Stimulated activated CD8-positive, alpha-beta memory T cell treated with anti-CD3 and anti-CD28 coated beads, Interleukin-15, amount 100 ng/mL, for 1 hour (primary cell): ENCODE results near the gene FAM53C.
"Not testable (repeated sequence)": the region's sequence is repeated elsewhere in the genome, so short reads cannot be mapped to it uniquely, and the experiment has no call there.

Source experiments
- DNase-seq: peaks from one replicate; pipeline ENCODE4 v3.0.0-alpha.2; 2020; ENCODE audit warnings: low read depth

Gene FAM53C

DNA sequence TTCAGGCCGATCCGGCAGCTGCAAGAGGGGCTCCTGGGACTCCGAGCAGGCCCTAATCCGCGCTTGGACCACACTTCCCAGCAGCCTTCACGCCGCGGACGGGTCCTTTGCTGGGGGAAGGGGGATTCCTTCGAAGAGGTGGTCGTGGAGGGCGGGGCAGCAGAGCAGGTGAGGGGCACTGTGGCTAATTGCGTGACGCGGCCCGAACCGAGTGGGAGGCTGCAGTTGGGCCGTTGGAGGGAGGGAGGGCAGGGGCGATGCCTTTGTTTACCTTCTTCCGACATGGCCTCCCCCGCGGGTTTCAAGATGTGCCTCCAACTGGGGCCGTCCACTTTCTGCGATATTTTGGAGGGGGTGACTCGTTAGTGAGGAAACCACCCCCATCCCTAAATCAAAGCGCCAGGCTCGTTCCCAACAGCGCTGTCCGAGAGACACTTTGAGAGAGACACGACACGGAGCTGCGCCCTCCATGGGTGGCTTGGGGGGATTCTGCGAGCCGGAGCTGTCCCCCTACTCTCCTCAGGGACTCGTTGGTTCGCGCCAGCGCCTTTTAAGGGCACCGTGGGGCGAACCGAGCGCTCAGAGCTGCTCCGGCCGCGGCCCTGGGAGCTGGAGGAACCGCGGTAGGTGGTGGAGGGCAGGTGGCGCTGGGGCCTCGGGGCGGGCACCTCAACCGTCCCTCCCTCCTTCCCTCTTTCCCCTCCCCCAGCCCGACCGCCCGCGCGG is at the start of gene FAM53C:
Gene FAM53C (plus strand): TSS at position 582 of the 726 bp plus-strand sequence. CDS start 3,070 bp downstream, outside the sequence.
- peak; percentile 84 for DNase-seq

DNA sequence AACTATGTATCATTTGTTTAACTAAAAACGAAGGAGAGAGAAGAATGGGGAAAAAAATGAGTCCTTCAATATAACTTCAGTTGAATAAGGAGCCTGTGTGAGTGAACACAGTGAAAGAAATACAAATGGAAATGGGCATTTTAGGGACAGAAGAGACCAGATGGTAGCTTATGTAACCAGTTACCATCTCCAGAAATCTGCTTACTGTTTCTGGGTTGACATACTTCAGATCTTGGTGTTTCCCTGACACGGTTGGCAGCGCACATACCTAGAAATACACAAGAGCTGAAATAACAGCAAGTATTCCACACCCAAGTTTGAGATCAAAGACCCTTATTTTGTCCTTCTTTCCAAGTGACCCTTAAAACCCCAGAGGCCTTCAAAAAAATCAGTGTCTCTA is 48.8 kb upstream of the FAM53C start:
- no peak for DNase-seq

DNA sequence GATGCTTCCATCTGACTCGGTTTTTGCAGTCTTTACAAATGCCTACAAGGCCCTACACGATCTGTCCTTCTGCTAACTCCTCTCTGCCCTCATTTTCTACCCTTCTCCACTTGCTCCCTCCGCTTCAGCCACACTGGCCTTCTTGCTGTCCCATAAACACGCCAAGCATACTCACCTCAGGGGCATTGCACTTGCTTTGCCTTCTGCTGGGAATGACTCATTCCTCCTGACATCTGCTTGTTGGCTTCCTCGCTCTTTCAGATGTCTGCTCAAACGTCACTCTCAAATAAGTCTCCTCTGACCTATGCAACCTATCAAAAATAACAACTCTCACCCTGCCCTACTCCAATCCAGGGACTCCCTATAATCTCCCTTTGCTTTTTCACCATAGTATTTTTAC is 34.7 kb upstream of the FAM53C start:
- DNase-seq, result no peak

DNA sequence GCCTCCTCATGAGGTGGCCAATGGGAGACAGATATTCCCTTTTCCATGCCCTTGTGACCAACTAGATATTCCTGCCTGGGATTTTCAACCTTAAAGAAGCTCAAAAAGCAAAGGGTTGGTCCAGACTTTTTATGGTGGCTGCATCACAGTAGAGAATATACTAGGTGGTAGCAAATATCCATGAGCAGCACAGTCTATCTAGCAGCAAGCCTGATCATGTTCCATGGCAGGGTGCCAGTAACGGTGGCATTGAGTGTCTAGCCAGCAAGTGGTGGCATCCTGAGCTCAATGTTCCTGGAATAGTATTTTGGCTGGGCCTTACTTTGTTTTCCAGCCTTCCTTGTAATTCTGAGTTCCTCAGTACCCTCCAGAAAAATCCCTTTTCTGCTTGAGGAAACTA is 32.3 kb upstream of the FAM53C start:
- DNase-seq, result no peak

DNA sequence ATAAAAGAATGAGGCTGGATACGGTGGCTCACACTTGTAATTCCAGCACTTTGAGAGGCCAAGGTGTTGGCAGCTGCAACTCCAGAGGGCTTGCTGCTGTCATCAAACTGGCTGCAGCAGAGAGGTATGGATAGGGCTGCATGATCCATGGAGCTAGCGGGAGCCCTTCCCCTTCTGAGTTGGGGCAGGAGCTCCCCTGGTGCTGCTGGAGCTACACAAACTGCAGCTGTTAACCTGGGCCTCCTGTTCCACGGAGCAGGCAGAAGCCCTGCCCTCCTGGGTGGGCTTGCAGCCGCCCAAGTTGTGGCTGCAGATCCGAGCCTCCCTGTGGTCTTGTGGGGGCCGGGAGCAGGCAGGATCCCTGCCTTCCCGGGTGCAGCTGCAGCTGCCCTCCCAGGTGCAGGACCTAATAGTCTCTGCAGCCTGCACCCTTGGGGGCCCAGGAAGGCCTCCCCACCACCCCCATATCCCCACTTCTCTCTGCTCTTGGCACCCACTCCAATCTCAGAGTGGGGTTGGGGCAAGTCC is 22.3 kb upstream of the FAM53C start:
- no peak for DNase-seq

DNA sequence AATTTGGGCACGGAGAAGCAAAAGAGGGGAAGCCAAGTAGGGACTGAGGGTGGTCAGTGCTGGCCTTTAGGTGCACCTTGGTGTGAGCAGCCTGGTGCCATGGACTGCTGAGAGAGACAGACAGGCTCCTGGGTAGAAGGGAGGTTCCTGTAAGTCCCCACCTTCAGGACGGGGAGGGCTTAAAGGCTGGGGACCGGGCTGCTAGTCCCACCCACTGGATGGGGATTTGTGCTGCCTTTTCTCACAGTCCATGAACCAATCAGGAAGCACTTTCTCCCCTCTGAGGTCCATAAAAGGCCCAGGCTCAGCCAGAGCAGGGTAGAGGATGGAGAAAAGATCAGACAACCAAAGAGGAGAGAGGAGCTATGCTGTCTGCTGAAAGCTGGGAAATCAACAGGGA is 21.7 kb upstream of the FAM53C start:
- DNase-seq, result no peak

DNA sequence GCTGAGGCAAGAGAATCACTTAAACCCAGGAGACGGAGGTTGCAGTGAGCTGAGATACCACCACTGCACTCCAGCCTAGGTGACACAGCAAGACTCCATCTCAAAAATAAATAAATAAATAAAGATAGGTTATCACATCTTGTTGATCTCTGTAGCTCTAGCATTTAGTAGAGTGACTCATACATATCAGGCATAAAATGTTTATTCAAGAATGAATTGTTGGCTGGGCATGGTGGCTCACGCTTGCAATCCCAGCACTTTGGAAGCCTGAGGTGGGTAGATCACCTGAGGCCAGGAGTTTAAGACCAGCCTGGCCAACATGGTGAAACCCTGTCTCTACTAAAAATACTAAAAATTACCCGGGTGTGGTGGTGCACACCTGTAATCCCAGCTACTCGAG is 19.9 kb upstream of the FAM53C start:
- not testable (repeated sequence) for DNase-seq

DNA sequence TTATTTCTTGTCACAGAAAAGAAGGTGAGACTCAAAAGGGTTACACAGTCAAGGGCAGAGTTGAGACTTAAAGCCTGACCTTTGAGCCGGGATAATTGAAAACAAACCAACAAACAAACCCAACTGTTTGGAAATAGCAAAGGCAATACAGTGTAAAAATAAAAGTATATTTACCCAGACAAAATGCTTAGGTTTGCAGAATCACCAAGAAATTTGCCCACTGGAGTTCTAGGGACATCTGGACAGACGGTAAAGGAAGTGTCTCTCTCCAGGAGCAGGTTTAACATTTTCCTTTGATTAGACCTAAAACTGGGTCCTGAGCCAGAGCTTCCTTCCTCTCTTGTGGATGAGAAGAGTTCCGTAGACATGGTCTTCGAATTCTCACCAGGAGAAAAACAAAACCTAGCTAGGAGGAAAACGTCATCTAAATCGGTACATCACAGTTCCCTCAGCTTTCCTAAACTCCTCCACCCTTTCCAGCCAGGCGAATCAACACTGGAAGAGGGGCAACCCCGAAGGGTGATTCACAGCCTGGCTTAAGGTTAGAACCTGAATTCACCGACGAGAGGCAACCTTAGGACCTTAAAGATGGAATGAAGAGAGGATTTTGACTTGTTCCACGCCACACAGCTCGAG is 7.1 kb upstream of the FAM53C start:
- DNase-seq, result no peak

DNA sequence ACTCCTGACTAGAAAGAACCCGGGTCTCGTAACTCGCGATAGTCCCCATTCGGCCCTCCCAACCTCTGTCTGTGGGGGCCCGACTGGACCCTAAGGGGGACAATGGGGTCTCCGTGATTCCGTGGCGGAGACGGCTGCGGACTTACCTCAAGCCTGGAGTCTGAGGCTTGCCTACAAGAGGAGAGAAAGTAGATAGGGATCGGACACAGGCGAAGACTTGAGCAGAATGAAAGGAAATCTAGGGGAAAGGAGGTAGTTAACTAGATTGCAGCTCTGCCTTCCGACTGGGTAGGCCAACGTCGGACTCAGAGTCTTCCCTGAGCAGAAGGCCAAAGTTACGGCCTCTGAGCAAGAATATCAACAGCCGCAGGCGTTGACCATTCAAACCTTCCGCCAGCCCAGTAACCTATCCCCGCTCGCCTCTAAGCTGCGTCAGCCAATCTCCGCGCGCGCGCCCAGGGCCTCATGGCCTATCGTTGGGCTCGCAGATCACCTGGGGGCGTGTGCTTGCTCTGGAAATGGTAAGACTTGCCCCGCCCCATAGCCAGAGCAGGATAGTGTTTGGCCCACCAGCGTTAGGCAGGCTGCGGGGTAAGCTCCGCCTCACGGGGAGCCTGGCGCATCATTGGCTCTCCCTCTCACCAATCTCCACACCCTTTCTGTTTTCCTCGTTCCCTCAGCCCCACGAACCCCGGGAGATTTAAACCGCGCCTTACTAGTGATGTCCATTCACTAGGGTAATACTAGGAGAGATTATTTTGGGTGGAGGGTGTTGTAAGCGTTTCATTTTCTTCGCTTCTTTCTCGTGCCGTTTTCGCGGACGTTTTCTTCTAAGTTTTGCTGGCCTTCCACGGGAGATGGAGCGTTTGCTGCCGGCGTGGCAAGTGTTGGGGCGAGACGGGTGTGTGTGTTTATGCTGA is 6.4 kb upstream of the FAM53C start, which contains the start of gene CDC25C:
Gene CDC25C (minus strand): TSS at position 356 of the 920 bp plus-strand sequence. CDS start 624 bp downstream, outside the sequence.
- peak; percentile 89 for DNase-seq

DNA sequence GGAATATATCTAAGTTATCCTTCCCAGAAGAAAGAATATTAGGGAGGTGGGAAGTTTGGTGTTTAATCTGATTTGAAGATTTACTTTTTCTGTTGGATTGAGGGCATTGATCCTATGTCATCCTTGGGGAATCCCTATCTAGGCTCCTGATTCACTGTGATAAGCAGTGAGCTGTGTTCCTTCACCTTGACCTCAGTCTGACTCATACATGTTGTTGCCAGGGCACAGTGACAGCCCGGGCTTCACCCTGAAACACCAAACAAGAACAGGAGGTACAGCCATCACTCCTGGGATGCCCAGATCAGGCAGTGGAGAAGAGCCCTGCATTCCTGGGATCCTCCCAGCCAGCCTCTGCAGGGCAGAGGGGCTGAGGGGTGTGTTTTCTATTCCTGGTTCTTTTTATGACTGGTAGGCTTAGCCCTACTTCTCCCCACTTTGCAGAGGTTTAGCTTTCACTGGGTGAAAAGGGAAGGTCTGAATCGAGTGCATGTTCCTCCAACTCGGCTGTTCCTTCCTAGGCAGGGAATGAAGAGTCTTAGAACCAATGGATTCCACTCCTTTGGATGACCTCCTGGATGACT is 3.1 kb upstream of the FAM53C start:
- no peak for DNase-seq

DNA sequence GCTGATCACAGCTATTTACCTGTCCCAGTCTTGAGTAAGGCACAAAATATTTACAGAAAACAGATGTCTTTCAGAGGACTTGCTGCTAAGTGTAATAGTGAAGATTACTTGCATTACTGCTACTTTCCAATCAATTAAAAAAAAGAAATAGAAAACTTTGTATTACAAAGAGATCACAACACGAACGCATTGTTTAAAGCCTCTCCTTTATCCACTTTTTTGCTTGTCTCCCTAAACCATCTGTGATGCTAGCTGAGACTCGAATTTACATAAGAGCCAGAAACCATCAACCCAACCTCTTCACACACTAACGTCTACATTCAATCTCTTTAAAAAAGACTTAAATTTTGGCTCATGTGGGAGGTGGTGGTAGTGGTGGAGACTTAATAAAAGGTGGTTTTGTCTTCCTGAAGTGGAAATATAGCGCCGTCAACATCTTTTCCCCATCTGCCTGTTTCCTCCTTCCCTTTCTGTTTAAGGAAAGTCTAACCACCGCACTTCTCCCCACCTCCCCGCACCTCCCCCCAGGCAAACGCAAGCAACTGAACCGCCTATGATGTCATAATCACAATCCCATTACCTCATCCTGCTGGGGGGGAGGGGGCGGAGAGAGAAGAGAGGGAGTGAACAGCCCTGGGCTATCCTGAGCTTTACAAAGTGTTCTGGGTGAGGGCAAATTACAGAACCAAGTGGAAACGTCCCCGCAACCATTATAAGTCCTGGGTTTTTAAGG is 948 bp upstream of the FAM53C start:
- DNase-seq, result no peak

DNA sequence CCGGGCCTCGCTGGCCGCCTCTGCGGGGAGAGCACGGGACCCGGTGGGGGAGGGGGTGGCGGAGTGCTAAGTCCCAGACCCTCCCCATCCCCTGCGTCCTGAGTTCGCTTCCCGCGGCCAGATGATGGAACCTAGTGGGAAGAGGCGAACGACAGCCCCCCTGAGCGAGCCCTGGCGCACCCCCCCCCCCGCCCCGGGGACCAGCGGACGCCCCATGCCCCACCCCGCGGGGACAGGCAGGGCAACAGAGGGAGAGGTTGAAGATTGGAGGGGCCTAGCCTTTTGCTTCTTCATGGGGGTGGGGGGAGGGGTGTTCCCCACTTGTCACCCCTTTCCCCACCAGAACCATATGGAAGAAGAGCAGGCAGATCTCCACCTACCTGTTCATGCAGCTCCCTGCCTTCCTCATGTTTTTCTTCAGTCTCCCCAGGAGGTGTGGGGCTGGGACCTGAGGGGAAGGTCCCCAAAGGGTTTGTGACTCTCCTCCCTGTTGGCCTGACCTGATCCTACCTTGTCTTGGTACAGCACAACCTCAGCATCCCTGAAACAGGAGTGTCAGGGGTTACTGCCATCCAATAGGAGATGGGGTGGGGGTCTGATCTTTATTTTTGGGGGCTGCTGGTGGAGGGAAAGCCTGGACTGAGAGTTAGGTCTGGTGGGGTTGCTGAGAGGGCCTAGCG is 485 bp downstream of the FAM53C start:
- no peak for DNase-seq

DNA sequence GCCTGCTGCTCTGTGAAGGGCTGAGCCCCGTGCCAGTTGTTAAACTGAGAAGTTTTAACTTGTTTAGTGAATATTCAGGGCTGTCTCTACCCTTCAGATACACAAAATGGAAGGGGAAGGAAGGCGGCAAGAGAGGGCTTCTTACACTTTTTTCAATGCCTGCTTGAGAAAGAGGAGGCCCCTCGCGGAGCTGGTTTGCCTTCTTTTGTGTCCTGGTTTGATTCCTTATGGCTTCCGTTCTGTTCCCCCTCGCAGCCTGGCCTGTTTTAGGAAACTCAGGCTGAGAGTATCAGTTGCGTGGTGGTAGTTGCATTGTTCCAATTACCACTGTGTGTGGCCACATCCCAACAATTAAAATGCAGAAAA is 1.0 kb downstream of the FAM53C start:
- no peak for DNase-seq

DNA sequence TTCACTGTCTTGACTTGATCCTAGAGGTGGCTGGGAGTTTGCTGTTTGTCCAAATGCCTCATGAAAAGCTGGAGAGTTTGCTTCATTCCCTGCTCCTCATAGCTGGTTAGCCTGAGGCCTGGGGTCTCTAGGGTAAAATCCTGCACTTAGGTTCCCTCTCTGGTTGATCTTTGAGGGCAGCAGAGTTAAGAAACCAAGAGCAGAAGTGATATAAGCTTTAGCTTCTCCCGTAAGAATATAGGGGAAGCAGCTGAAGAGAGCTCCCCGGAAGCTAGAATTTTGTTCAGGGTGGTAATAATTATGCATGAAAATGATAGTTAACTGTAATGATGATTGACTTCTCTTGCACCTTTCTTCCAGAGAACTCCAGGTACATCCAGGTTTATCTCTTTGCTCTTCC is 1.4 kb downstream of the FAM53C start:
- DNase-seq, result no peak

DNA sequence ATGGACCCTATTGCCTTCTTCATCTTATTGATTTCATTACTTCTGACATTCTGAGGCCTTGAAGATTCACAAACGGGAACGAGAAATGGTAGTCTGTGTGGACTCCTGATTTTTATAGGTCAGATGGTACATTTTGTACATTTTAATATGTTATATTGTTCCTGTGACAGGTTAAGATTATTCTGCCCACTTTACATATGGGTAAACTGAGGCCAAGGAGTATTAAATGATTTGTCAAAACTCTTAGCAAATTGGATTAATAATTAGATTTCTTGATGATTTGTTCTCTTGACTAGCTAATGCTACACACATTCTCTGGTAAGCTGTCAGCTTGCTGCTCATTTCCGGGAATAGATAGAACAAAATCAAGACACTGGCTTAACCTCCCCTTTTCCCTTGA is 1.9 kb downstream of the FAM53C start:
- DNase-seq, result no peak

DNA sequence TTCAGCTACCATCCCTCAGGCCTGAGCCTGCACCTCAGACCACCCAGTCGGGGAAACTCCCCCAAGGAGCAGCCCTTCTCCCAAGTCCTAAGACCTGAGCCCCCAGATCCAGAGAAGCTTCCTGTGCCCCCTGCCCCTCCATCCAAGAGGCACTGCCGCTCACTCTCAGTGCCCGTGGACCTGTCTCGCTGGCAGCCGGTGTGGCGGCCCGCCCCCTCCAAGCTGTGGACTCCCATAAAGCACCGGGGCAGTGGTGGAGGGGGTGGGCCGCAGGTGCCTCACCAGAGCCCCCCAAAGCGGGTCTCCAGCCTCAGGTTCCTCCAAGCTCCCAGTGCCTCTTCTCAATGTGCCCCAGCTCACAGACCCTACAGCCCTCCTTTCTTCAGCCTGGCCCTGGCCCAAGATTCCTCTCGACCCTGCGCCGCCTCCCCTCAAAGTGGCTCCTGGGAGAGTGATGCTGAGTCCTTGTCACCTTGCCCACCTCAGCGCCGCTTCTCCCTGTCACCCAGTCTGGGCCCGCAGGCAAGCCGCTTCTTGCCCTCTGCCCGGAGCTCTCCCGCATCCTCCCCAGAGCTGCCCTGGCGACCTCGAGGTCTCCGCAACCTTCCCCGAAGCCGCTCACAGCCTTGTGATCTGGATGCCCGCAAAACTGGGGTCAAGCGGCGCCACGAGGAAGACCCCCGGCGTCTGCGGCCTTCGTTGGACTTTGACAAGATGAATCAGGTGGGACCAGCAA is 7.0 kb downstream of the FAM53C start:
- no peak for DNase-seq

DNA sequence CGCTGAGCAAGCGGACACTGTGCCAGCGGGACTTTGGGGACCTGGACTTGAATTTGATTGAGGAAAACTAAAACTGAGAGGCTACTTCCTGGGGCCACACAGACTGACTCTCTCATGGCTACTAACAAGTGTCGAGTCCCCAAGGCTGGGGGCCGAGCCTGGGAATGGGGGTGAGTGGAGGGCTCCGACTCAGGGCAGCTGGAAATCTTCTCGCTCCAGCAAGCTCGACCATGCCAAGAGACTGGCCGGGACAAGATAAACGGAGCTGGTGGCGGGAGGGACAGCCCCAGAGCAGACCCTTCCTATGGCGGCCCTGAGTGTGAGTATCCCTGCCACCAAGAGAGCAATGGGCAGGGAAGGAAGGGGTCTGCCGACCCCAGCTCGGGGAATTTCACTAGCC is 8.8 kb downstream of the FAM53C start:
- DNase-seq, result no peak

DNA sequence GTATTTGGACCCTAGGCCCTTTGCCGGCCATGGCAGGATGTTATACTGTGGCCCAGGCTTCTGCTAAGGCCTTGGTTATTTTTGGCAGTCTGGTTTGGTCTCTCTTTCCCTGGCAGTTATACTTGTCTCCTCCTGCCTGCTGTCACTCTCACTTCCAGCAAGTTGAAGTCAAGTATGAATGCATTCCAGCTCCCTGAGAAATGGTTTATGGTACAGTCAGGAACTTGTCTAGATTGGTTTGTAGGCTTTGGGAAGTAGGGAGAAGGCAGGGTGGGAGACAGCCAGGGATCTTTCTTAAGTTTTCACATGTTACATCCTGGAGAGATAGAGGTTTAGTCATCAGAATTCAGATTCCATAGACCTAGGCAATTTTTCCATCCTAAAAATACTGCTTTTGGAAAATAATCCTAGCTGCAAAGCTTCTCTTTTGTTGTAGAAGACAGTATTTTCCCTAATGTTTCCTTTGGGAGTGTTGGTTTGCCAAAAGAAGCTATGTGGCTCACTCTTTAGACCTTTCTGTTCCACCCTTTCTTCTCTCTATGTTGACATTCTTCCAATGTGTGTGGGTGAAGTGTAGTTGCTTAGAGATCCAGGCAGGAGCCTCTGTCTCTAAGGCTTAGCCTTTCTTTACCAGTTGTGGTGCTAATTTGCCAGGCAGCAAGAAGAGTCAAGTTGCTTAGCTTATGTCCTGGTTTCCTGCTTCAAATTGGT is 11.9 kb downstream of the FAM53C start:
- DNase-seq, result no peak

DNA sequence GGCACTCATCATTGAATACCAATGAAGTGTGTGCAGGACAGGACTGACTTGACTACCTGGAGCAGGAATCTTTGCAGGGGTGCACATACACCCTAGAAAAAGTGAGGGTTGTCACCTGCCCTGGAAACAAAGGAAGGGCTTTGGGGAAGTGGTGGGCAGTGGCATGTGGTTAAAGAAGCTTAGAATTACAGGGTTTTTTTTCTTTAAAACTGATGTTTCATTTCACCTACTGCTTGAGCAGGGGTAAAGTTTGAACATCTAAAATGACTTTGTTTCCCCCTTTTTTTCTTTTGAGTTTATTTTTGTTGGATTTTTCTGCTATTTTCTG is 12.5 kb downstream of the FAM53C start:
- no peak for DNase-seq

DNA sequence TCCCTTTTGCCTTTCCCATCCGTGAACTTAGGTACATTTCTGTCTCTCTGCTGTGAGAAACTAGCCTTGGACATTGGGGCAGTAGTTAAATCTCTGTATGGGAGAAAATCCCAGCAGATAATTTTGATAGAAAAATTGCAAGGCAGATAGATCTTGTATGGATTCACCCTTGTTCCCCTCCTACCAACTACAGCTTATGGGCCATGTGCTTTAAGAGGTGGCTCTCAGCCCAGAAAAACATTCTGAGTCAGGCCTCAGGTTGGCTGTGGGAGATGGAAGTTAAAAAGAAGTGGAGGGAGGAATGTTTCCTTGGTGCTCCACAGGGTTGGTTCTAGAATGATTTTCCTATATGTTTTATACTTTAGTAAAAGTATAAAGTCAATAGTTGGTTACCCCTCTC is 13.0 kb downstream of the FAM53C start:
- no peak for DNase-seq
